GM21737 (cell line): ENCODE results near the gene NEK10.

ENCODE experiments used
- ATAC-seq: cut with Tn5 transposase; IDR thresholded peaks from one replicate; pipeline ENCODE4 v1.9.1; 2021; ENCODE audit warnings: mild to moderate bottlenecking, moderate library complexity; ENCODE audit not compliant: unreplicated experiment

NEK10 gene

GRCh38 chr3:27184261-27184660 is 184.9 kb downstream of the NEK10 start:
- no peak for ATAC-seq

GRCh38 chr3:27176256-27176655 is 192.9 kb downstream of the NEK10 start:
- ATAC-seq = no peak

- ATAC-seq = no peak
These were observed 194.7 kb downstream of the NEK10 start for GRCh38 chr3:27174530-27174929.

GRCh38 chr3:27171113-27171512 is 198.1 kb downstream of the NEK10 start:
- ATAC-seq = no peak

- no peak for ATAC-seq
These were observed 202.3 kb downstream of the NEK10 start for GRCh38 chr3:27166888-27167287.

- no peak for ATAC-seq
These were observed 203.9 kb downstream of the NEK10 start for GRCh38 chr3:27165321-27165721.

GRCh38 chr3:27160779-27161287 is 208.3 kb downstream of the NEK10 start:
- ATAC-seq = no peak

GRCh38 chr3:27160146-27160545 is 209.0 kb downstream of the NEK10 start:
- no peak for ATAC-seq

- no peak for ATAC-seq
These were observed 222.0 kb downstream of the NEK10 start for GRCh38 chr3:27147215-27147614.

GRCh38 chr3:27146786-27147185 is 222.4 kb downstream of the NEK10 start:
- ATAC-seq = no peak

GRCh38 chr3:27145719-27146118 is 223.5 kb downstream of the NEK10 start:
- ATAC-seq = no peak

- no peak for ATAC-seq
These were observed 227.5 kb downstream of the NEK10 start for GRCh38 chr3:27141668-27142067.

- ATAC-seq = no peak
These were observed 230.6 kb downstream of the NEK10 start for GRCh38 chr3:27138562-27138961.

GRCh38 chr3:27138005-27138404 is 231.2 kb downstream of the NEK10 start:
- ATAC-seq = no peak

GRCh38 chr3:27134171-27134796 is 234.9 kb downstream of the NEK10 start:
- peak; percentile 97 for ATAC-seq

- no peak for ATAC-seq
These were observed 236.1 kb downstream of the NEK10 start for GRCh38 chr3:27133060-27133459.

- no peak for ATAC-seq
These were observed 238.4 kb downstream of the NEK10 start for GRCh38 chr3:27130796-27131195.

- no peak for ATAC-seq
These were observed 241.3 kb downstream of the NEK10 start for GRCh38 chr3:27127879-27128278.

- no peak for ATAC-seq
These were observed 242.0 kb downstream of the NEK10 start for GRCh38 chr3:27127195-27127594.

- no peak for ATAC-seq
These were observed 243.2 kb downstream of the NEK10 start for GRCh38 chr3:27125821-27126501.

GRCh38 chr3:27119639-27120038 is 249.5 kb downstream of the NEK10 start:
- no peak for ATAC-seq

- no peak for ATAC-seq
These were observed 253.8 kb downstream of the NEK10 start for GRCh38 chr3:27115352-27115751.

- no peak for ATAC-seq
These were observed 254.5 kb downstream of the NEK10 start for GRCh38 chr3:27114684-27115083.
